SU-DHL-6 (cell line): ENCODE data around the gene ZNF205.

ENCODE experiments used
- CTCF ChIP-seq: fragments of 200-600 bp; sonication (generic); IDR thresholded peaks from one replicate; pipeline ENCODE4 v1.5.1; 2017; ENCODE audit warnings: antibody characterized with exemption, mild to moderate bottlenecking, low read length, moderate library complexity; ENCODE audit not compliant: insufficient read depth, poor library complexity, severe bottlenecking
- EZH2phosphoT487 ChIP-seq: fragments of 200-600 bp; sonication (generic), shearing (Covaris generic); conservative IDR thresholded peaks from 2 replicates; pipeline ENCODE4 v1.6.1; 2018; ENCODE audit warnings: mild to moderate bottlenecking, antibody characterized with exemption, low read length, moderate library complexity, mixed read lengths

- TF ChIP-seq CTCF (no peak), EZH2phosphoT487 (no peak)
These were observed 2.6 kb downstream of the ZNF205 start for GRCh38 chr16:3115003-3115402.
